ENCODE measurements around the gene EMX1. TPM values are rescaled to one million over a fixed set of nuclear protein-coding genes. Genes with fewer than 3 reads are reported as not detected.

EMX1 gene
- total RNA-seq, 1 donor from 2014 or later: not detected

- no peak for DNase-seq (ENCODE audit: low spot score)
- intact Hi-C loops (cut with micrococcal nuclease): no loop called here
- H3K27me3 Mint-ChIP-seq (ENCODE audit: low read depth): no peaks in the 10 kb centered on the region
- H3K9me3 Mint-ChIP-seq: no peaks in the 10 kb centered on the region
- H3K27ac Mint-ChIP-seq: no peak overlapping the region
- H3K4me1 Mint-ChIP-seq (ENCODE audit: low read depth): peaks cover 2% of the 10 kb centered on the region
- H3K4me3 Mint-ChIP-seq (ENCODE audit: low read depth): no peak overlapping the region
- H3K36me3 Mint-ChIP-seq (ENCODE audit: low read depth): no peaks in the 10 kb centered on the region
Measured at GRCh38 chr2:72962911-72963310, 45.6 kb downstream of the EMX1 start.

- no peak overlapping the region for H3K4me3 Mint-ChIP-seq (ENCODE audit: low read depth)
- no peak overlapping the region for H3K27ac Mint-ChIP-seq
- no peaks in the 10 kb centered on the region for H3K4me1 Mint-ChIP-seq (ENCODE audit: low read depth)
- no peaks in the 10 kb centered on the region for H3K27me3 Mint-ChIP-seq (ENCODE audit: low read depth)
- H3K9me3 Mint-ChIP-seq: no peaks in the 10 kb centered on the region
- DNase-seq (ENCODE audit: low spot score): no peak
- intact Hi-C loops (cut with micrococcal nuclease): no loop called here
- no peaks in the 10 kb centered on the region for H3K36me3 Mint-ChIP-seq (ENCODE audit: low read depth)
Measured at GRCh38 chr2:72963423-72964145, 46.3 kb downstream of the EMX1 start.

GRCh38 chr2:72964146-72964525, 46.8 kb downstream of the EMX1 start:
- no peaks in the 10 kb centered on the region for H3K36me3 Mint-ChIP-seq (ENCODE audit: low read depth)
- H3K27ac Mint-ChIP-seq: no peak overlapping the region
- H3K4me3 Mint-ChIP-seq (ENCODE audit: low read depth): no peak overlapping the region
- H3K27me3 Mint-ChIP-seq (ENCODE audit: low read depth): no peaks in the 10 kb centered on the region
- DNase-seq (ENCODE audit: low spot score): no peak
- no peaks in the 10 kb centered on the region for H3K4me1 Mint-ChIP-seq (ENCODE audit: low read depth)
- intact Hi-C loops (cut with micrococcal nuclease): no loop called here
- no peaks in the 10 kb centered on the region for H3K9me3 Mint-ChIP-seq

- Mint-ChIP-seq H3K36me3 (ENCODE audit: low read depth) (no peaks in the 10 kb centered on the region), H3K27ac (no peak overlapping the region), H3K4me1 (ENCODE audit: low read depth) (no peaks in the 10 kb centered on the region), H3K4me3 (ENCODE audit: low read depth) (no peak overlapping the region), H3K9me3 (no peaks in the 10 kb centered on the region), H3K27me3 (ENCODE audit: low read depth) (no peaks in the 10 kb centered on the region)
- no peak for DNase-seq (ENCODE audit: low spot score)
- intact Hi-C loops (cut with micrococcal nuclease): no loop called here
Measured at GRCh38 chr2:72965016-72965415, 47.7 kb downstream of the EMX1 start.

DNA sequence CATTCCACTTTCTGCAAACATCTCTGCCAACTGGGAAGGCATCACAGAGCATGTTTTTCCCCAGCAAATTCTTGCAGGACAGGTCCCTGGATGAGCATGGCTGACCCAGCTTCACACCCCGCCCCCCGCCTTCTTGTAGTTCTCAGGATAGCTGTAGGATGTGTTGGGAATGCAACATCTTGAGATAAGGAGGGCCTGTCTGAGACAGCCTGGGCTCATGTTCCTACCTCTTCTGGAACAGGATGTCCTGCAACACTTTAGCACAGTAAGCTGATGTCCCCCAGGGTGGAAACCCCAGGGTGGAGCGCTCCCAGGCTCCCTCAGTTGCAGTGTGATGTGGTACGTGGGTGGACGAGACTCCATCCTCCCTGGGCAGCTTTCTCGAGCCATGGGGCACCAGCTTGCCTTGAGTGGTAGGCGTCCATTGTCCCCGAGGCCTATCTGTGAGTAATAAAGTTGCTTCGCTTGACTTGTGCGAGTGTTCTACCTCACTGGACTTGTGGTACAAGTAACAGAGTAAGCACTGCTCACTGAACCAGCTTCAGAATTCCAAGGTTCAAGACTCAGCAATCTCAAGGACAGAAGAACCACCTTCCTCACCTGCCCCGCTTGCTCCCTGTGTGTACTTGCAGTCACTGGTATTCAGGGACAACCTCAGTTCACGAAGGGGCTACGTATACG, 48.6 kb downstream of the EMX1 start:
- Mint-ChIP-seq H3K4me3 (ENCODE audit: low read depth) (no peak overlapping the region), H3K27ac (no peak overlapping the region), H3K9me3 (no peaks in the 10 kb centered on the region), H3K36me3 (ENCODE audit: low read depth) (no peaks in the 10 kb centered on the region), H3K4me1 (ENCODE audit: low read depth) (no peaks in the 10 kb centered on the region), H3K27me3 (ENCODE audit: low read depth) (no peaks in the 10 kb centered on the region)
- intact Hi-C loops (cut with micrococcal nuclease): no loop called here
- DNase-seq (ENCODE audit: low spot score): no peak

GRCh38 chr2:72968286-72968685, 51.0 kb downstream of the EMX1 start:
- Mint-ChIP-seq H3K27me3 (ENCODE audit: low read depth) (no peaks in the 10 kb centered on the region), H3K4me3 (ENCODE audit: low read depth) (no peak overlapping the region), H3K27ac (no peak overlapping the region), H3K9me3 (no peaks in the 10 kb centered on the region), H3K36me3 (ENCODE audit: low read depth) (no peaks in the 10 kb centered on the region), H3K4me1 (ENCODE audit: low read depth) (no peaks in the 10 kb centered on the region)
- DNase-seq (ENCODE audit: low spot score): no peak
- intact Hi-C loops (cut with micrococcal nuclease): no loop called here

DNA sequence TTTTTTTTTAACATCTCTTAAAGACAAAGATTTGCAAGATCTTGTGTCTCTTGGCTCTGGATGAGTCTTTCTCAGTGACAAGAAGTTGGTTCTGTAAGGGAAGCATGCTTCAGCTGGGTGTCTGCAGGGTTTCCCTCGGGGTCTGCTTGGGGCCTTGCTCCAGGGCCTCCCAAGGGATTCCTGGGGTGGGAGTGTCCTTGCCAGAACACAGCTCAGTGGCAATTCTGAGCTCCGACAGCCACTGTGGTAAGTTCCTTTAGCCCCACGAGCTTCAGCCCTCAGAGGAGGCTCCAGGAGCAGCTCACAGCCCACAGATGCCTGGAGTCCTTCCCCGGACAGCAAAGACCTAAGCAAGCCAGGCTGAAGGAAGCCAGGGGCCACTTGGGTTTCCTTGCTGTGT, 52.4 kb downstream of the EMX1 start:
- H3K27me3 Mint-ChIP-seq (ENCODE audit: low read depth): peaks cover 2% of the 10 kb centered on the region
- intact Hi-C loops (cut with micrococcal nuclease): no loop called here
- H3K4me1 Mint-ChIP-seq (ENCODE audit: low read depth): no peaks in the 10 kb centered on the region
- no peaks in the 10 kb centered on the region for H3K36me3 Mint-ChIP-seq (ENCODE audit: low read depth)
- no peak for DNase-seq (ENCODE audit: low spot score)
- H3K9me3 Mint-ChIP-seq: no peaks in the 10 kb centered on the region
- no peak overlapping the region for H3K27ac Mint-ChIP-seq
- no peak overlapping the region for H3K4me3 Mint-ChIP-seq (ENCODE audit: low read depth)

DNA sequence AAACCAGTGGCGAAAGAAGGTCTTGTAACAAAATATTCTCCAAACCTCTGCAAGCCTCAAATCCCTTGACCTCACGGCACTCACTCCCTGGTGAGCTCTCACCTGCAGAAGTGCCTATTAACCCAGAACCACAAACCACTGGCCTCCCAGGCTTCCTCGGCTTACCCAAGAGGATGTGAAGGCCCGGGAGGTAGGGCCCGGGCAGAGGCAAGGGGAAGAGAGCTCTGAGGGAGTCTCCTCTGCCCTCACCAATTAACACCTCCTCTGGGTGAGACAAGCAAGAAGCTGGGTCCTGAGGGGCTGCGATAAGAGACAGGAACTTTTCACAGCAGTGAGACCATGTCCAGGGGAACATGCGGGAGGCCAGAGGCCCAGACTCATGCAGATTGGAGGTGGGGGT, 53.7 kb downstream of the EMX1 start:
- Mint-ChIP-seq H3K4me3 (ENCODE audit: low read depth) (no peak overlapping the region), H3K27ac (no peak overlapping the region), H3K4me1 (ENCODE audit: low read depth) (no peaks in the 10 kb centered on the region), H3K9me3 (no peaks in the 10 kb centered on the region), H3K36me3 (ENCODE audit: low read depth) (no peaks in the 10 kb centered on the region), H3K27me3 (ENCODE audit: low read depth) (peaks cover 5% of the 10 kb centered on the region)
- intact Hi-C loops (cut with micrococcal nuclease): no loop called here
- no peak for DNase-seq (ENCODE audit: low spot score)

- H3K27ac Mint-ChIP-seq: no peak overlapping the region
- H3K4me3 Mint-ChIP-seq (ENCODE audit: low read depth): no peak overlapping the region
- intact Hi-C loops (cut with micrococcal nuclease): loop anchor here (1.0 kb wide), 1 partner anchor 79 kb away; no protein-coding TSS in a partner anchor
- no peaks in the 10 kb centered on the region for H3K36me3 Mint-ChIP-seq (ENCODE audit: low read depth)
- H3K4me1 Mint-ChIP-seq (ENCODE audit: low read depth): no peaks in the 10 kb centered on the region
- DNase-seq (ENCODE audit: low spot score): no peak
- H3K9me3 Mint-ChIP-seq: no peaks in the 10 kb centered on the region
- H3K27me3 Mint-ChIP-seq (ENCODE audit: low read depth): peaks cover 5% of the 10 kb centered on the region
Measured at GRCh38 chr2:72972352-72973136, 55.2 kb downstream of the EMX1 start.

DNA sequence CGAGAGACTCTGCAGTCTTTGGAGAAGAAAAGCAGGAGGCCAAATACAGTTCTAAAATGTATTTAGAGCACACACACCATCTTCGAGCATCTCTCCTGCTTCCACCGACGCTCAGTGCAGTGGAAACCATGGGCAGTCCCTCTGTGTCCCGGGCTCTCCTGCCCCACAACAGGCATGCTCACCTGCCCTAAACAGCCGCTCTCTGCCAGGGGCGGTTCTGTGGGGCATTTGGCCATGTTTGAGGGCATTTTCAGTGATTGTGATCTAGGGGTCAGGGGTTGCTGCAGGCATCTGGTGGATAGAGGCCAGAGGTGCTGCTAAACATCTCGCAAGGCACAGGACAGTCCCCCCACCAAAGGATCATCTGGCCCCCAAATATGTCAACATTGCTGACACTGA, 55.8 kb downstream of the EMX1 start:
- Mint-ChIP-seq H3K36me3 (ENCODE audit: low read depth) (no peaks in the 10 kb centered on the region), H3K4me3 (ENCODE audit: low read depth) (no peak overlapping the region), H3K27me3 (ENCODE audit: low read depth) (peaks cover 5% of the 10 kb centered on the region), H3K27ac (no peak overlapping the region), H3K9me3 (no peaks in the 10 kb centered on the region), H3K4me1 (ENCODE audit: low read depth) (no peaks in the 10 kb centered on the region)
- no peak for DNase-seq (ENCODE audit: low spot score)
- intact Hi-C loops (cut with micrococcal nuclease): loop anchor here (1.0 kb wide), 1 partner anchor 80 kb away; no protein-coding TSS in a partner anchor

DNA sequence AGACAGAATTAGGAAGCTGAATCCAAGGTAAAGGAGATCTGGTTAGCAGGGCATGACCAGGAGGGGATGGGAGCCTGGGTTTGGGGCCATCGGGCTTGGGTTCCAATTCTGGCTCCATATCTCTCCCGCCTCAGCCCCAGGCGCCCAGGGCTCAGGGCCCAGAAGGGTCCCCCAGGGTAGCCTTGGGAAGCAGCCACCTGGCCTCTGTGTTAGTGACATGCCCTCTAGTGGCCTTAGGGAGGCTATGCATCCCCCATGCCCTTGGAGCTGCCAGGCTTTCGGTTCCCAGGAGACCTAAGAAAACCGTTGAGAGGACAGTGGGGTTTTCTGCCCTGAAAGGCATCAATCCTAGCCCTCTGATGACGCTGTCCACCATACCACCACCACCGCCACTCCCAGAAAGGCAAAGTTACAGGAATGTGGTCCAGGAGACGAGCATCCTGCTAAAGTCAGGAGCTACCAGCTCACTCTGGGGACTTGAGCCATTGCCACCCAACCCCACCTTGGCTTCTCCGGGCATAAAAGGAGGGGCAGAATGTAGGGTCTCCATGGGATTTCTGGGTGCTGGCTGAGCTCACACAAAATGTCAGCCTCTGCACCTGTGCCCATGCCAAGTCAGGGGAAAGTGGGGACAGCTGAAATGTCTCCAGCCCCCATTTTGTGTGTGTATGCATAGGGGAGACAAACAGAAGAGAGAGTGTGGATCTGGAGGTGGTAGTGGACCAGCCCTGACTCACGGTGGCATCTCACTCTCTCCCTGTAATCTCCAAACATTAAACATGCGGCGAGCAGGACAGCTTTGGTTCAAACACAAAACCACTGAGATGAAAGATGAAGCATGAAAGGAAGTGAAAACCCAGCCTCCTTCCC, 56.5 kb downstream of the EMX1 start:
- peak; percentile 28 for DNase-seq (ENCODE audit: low spot score)
- H3K4me1 Mint-ChIP-seq (ENCODE audit: low read depth): no peaks in the 10 kb centered on the region
- H3K27ac Mint-ChIP-seq: no peak overlapping the region
- H3K4me3 Mint-ChIP-seq (ENCODE audit: low read depth): no peak overlapping the region
- intact Hi-C loops (cut with micrococcal nuclease): loop anchor here (1.0 kb wide), 1 partner anchor 80 kb away; no protein-coding TSS in a partner anchor
- no peaks in the 10 kb centered on the region for H3K36me3 Mint-ChIP-seq (ENCODE audit: low read depth)
- no peaks in the 10 kb centered on the region for H3K9me3 Mint-ChIP-seq
- peaks cover 5% of the 10 kb centered on the region for H3K27me3 Mint-ChIP-seq (ENCODE audit: low read depth)

DNA sequence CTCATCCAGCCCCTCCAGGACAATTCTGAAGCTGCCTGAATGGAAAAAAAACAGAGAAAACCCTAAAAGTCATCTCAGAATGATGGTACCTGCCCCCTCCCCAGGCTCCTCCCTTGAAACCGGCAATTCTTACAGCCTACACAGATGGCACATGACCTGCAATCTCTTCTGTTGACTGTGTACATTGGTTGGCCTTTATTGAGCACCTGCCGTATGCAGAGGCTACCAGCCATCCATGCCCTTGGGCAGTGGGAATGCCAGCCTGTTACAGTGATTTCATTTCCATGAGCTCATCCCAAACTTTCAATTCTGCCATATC, 57.1 kb downstream of the EMX1 start:
- no peak overlapping the region for H3K27ac Mint-ChIP-seq
- peaks cover 5% of the 10 kb centered on the region for H3K27me3 Mint-ChIP-seq (ENCODE audit: low read depth)
- H3K4me1 Mint-ChIP-seq (ENCODE audit: low read depth): no peaks in the 10 kb centered on the region
- intact Hi-C loops (cut with micrococcal nuclease): no loop called here
- H3K4me3 Mint-ChIP-seq (ENCODE audit: low read depth): no peak overlapping the region
- no peaks in the 10 kb centered on the region for H3K36me3 Mint-ChIP-seq (ENCODE audit: low read depth)
- DNase-seq (ENCODE audit: low spot score): no peak
- H3K9me3 Mint-ChIP-seq: no peaks in the 10 kb centered on the region

Measured in activated T-helper 2 cell treated with anti-CD3 and anti-CD28 coated beads, Interferon-gamma antibody, Interleukin-2, Interleukin-4, amounts not matched to agents 10 μg/mL and 5 μg/mL and 100 μg/mL, durations not matched to agents 14 hours and 24 hours and 36 hours (primary cell).